ENCODE measurements around the gene IKZF3. TPM values are rescaled to one million over a fixed set of nuclear protein-coding genes. Genes with fewer than 3 reads are reported as not detected.

Gene IKZF3
- total and polyA plus RNA-seq, 2 donors from 2014 or later, result 0.09 to 10.2 TPM

GRCh38 chr17:39732586-39732985 is 131.5 kb downstream of the IKZF3 start:
- Histone ChIP-seq H3K36me3 (ENCODE audit: control insufficient read depth in 2 of 3, insufficient read depth in 3 of 3, low read length in 3 of 3) (peaks cover 0 to 12% (median 0%) of the 10 kb centered on the region in 3 donors), H3K27me3 (ENCODE audit: control insufficient read depth, insufficient read depth, low read length) (no peaks in the 10 kb centered on the region), H3K4me3 (ENCODE audit: low read length in 3 of 3) (no peak overlapping the region), H3K4me1 (ENCODE audit: control insufficient read depth in 2 of 3, insufficient read depth in 2 of 3, low read depth in 1 of 3, low read length in 3 of 3) (peaks cover 0 to 18% (median 14%) of the 10 kb centered on the region in 3 donors), H3K9me3 (ENCODE audit: control insufficient read depth in 2 of 3, insufficient read depth in 1 of 3, low read length in 3 of 3) (no peaks in the 10 kb centered on the region), H3K9ac (ENCODE audit: low read length in 3 of 3) (no peak overlapping the region), H3K27ac (ENCODE audit: low read depth in 2 of 2, low read length in 2 of 2) (no peak overlapping the region)
- DNase-seq (no peak), FAIRE-seq (no peak)
- intact Hi-C loops (cut with DNase I), result no loop called here
- TF ChIP-seq CTCF (IDR thresholded peaks at IDR 0.05; ENCODE audit: borderline replicate concordance, extremely low read depth, insufficient read depth), result no peak

DNA sequence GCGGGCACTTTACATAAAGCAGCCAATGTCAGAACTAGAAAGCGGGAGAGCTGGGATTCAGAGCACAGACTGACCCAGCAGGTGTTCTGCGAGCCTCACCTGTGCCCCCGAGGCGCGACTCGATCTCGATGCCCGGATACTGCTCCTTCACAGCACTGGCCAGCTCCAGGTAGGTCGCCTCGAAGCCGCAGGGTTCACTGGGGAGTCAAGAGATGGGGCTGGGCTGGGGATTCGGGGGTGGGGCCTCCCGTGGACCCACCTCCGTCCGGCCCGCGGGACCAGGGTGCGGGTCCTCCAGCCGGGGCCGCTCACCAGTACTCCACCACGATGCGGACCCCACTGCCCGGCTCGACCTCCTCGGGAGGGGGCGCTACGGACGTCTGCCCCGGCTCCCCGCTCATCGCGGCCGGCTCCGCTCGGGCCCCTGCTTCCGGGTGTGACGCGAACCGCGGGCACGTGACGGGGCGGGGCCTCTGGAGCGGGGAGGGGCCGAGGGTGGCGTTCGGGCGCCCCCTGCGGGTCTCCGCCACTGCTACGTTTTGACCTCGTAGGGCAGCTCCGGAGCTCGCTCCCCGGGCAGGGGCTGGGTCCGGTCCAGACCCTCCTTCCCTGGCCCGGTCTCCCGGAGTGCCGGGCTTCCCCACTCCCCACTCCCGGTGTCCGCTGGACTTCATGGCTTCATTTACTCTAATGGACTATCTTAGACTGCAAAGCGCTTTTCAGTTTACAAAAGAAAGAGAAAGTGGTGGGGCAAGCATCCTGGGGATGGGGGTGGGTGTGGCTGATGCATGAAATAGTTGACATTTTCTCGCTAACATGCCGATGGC is 133.8 kb downstream of the IKZF3 start, which contains the start of gene MIEN1:
Gene MIEN1, minus strand, starts transcription at position 438 of the 827 bp plus-strand sequence. Its CDS starts 37 bp downstream, at position 401.
- TF ChIP-seq CTCF (IDR thresholded peaks at IDR 0.05; ENCODE audit: borderline replicate concordance, extremely low read depth, insufficient read depth), result peak; percentile 77
- peaks cover 0 to 10% (median 8%) of the 10 kb centered on the region in 3 donors for H3K4me1 ChIP-seq (ENCODE audit: control insufficient read depth in 2 of 3, insufficient read depth in 2 of 3, low read depth in 1 of 3, low read length in 3 of 3)
- peak within 1 kb of the TSS; percentile 55 to 82 (median 75) for H3K4me3 ChIP-seq (ENCODE audit: low read length in 3 of 3)
- peak; percentile 90 to 97 (median 94) for DNase-seq
- H3K9me3 ChIP-seq (ENCODE audit: control insufficient read depth in 2 of 3, insufficient read depth in 1 of 3, low read length in 3 of 3), result no peaks in the 10 kb centered on the region
- H3K27ac ChIP-seq (ENCODE audit: low read depth in 2 of 2, low read length in 2 of 2), result peak within 1 kb of the TSS; percentile 78 to 91
- H3K27me3 ChIP-seq (ENCODE audit: control insufficient read depth, insufficient read depth, low read length), result no peaks in the 10 kb centered on the region
- peaks cover 0 to 26% (median 8%) of the 10 kb centered on the region in 3 donors for H3K36me3 ChIP-seq (ENCODE audit: control insufficient read depth in 2 of 3, insufficient read depth in 3 of 3, low read length in 3 of 3)
- peak within 1 kb of the TSS; percentile 43 to 82 (median 56) for H3K9ac ChIP-seq (ENCODE audit: low read length in 3 of 3)
- FAIRE-seq, result no peak
- intact Hi-C loops (cut with DNase I), result no loop called here

DNA sequence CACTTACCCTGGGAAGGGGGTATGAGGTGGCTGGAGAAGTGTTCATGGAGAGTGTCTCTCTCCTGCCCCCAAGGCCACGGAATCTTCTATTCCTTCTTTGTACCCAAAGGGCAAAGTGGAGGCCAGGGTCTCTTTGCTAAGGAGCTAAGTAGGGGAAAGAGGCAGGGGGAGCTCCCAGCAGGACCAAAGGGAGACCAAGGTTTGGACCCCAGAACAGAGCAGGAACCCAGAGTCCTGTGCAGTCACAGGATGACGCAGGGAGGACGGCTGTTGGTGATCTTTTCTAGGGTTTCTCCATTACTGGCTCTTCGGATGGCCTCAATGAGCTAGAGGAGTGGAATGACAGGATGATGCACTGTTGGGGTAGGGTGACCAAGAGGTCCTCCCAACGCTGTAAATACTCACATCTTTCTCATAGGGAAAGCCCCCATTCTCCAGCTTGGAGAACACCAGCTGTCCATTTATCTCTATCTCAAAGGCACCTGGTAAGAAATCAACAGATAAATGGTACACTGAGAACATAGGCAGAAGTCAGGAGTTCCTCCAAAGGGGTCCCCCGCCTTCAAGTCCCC is 134.7 kb downstream of the IKZF3 start:
- H3K4me3 ChIP-seq (ENCODE audit: low read length in 3 of 3), result peak overlapping the region in 2 of 3 donors; percentile 75 to 82
- H3K27ac ChIP-seq (ENCODE audit: low read depth in 2 of 2, low read length in 2 of 2), result peak overlapping the region; percentile 78 to 91
- peaks cover 0 to 10% (median 8%) of the 10 kb centered on the region in 3 donors for H3K4me1 ChIP-seq (ENCODE audit: control insufficient read depth in 2 of 3, insufficient read depth in 2 of 3, low read depth in 1 of 3, low read length in 3 of 3)
- H3K9ac ChIP-seq (ENCODE audit: low read length in 3 of 3), result peak overlapping the region in 2 of 3 donors; percentile 56 to 82
- TF ChIP-seq CTCF (IDR thresholded peaks at IDR 0.05; ENCODE audit: borderline replicate concordance, extremely low read depth, insufficient read depth), result no peak
- no peaks in the 10 kb centered on the region for H3K27me3 ChIP-seq (ENCODE audit: control insufficient read depth, insufficient read depth, low read length)
- H3K36me3 ChIP-seq (ENCODE audit: control insufficient read depth in 2 of 3, insufficient read depth in 3 of 3, low read length in 3 of 3), result peaks cover 0 to 33% (median 14%) of the 10 kb centered on the region in 3 donors
- intact Hi-C loops (cut with DNase I), result no loop called here
- DNase-seq (no peak), FAIRE-seq (no peak)
- H3K9me3 ChIP-seq (ENCODE audit: control insufficient read depth in 2 of 3, insufficient read depth in 1 of 3, low read length in 3 of 3), result no peaks in the 10 kb centered on the region

Measured in kidney (tissue), 14 donors.